ENCODE results near the gene SIGLEC14.

DNA sequence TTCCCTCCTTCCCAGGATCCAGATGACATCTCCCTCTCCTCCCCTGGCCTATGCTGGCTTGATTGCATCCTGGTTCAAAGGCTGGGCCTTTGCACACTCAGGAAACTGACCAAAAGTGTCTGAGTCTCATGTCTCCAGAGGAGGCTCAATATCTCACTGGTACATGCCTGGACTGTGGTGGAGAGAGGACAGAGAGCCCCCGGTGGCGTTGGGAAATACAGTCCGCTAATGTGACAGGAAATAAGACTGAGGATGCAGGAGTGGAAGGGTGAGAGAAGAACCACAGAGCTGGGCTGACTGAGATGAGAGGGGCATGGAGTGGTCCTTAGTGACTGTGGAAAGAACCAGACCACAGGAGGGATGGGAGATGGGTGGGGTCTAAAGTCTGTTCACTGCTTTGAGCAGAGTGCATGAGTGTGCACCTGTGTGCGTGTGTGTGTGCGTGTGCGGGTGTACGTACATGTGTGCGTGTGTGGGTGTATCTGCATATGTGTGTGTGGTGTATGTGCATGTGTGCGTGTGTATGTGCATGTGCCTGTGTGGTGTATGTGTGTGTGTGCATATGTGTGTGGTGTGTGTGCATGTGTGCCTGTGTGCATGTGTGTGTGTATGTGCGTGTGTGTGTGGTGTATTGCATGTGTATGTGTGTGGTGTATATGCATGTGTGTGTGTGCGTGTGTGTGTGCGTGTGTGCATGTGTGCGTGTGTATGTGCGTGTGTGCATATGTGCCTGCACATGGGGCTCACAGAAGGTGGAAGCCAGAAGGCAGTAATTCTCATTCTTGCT, 18.3 kb downstream of the SIGLEC14 start:
- TF ChIP-seq ZFP3 (CRISPR knock-in tag; IDR thresholded peaks at IDR 0.05) (no peak), ARNTL (CRISPR knock-in tag; IDR thresholded peaks at IDR 0.05; ENCODE audit: borderline replicate concordance, low read depth) (no peak), RARB (CRISPR knock-in tag; IDR thresholded peaks at IDR 0.05) (no peak), CSDC2 (CRISPR knock-in tag; IDR thresholded peaks at IDR 0.05) (no peak)
- TF ChIP-seq, protein P1, sequence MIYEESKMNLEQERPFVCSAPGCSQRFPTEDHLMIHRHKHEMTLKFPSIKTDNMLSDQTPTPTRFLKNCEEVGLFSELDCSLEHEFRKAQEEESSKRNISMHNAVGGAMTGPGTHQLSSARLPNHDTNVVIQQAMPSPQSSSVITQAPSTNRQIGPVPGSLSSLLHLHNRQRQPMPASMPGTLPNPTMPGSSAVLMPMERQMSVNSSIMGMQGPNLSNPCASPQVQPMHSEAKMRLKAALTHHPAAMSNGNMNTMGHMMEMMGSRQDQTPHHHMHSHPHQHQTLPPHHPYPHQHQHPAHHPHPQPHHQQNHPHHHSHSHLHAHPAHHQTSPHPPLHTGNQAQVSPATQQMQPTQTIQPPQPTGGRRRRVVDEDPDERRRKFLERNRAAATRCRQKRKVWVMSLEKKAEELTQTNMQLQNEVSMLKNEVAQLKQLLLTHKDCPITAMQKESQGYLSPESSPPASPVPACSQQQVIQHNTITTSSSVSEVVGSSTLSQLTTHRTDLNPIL (CRISPR knock-in tag; IDR thresholded peaks at IDR 0.05; ENCODE audit: low read depth) = no peak
- TF ChIP-seq, protein P2, sequence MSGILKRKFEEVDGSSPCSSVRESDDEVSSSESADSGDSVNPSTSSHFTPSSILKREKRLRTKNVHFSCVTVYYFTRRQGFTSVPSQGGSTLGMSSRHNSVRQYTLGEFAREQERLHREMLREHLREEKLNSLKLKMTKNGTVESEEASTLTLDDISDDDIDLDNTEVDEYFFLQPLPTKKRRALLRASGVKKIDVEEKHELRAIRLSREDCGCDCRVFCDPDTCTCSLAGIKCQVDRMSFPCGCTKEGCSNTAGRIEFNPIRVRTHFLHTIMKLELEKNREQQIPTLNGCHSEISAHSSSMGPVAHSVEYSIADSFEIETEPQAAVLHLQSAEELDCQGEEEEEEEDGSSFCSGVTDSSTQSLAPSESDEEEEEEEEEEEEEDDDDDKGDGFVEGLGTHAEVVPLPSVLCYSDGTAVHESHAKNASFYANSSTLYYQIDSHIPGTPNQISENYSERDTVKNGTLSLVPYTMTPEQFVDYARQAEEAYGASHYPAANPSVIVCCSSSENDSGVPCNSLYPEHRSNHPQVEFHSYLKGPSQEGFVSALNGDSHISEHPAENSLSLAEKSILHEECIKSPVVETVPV (CRISPR knock-in tag; IDR thresholded peaks at IDR 0.05) = no peak
- TF ChIP-seq, protein P3, sequence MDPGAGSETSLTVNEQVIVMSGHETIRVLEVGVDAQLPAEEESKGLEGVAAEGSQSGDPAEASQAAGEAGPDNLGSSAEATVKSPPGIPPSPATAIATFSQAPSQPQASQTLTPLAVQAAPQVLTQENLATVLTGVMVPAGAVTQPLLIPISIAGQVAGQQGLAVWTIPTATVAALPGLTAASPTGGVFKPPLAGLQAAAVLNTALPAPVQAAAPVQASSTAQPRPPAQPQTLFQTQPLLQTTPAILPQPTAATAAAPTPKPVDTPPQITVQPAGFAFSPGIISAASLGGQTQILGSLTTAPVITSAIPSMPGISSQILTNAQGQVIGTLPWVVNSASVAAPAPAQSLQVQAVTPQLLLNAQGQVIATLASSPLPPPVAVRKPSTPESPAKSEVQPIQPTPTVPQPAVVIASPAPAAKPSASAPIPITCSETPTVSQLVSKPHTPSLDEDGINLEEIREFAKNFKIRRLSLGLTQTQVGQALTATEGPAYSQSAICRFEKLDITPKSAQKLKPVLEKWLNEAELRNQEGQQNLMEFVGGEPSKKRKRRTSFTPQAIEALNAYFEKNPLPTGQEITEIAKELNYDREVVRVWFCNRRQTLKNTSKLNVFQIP (CRISPR knock-in tag; IDR thresholded peaks at IDR 0.05; ENCODE audit: borderline replicate concordance, low read depth) = no peak

Measured in SK-N-SH treated with all-trans-retinoic acid at 6 μM for 48 hours (cell line).